GM19452 (cell line): ENCODE measurements around the gene CTCF.
A peak's percentile ranks its signal among the peaks of the same experiment; 100 is the strongest.
"Not testable (repeated sequence)": the region's sequence is repeated elsewhere in the genome, so short reads cannot be mapped to it uniquely, and the experiment has no call there.

ENCODE experiments used
- ATAC-seq: cut with Tn5 transposase; IDR thresholded peaks from one replicate; pipeline ENCODE4 v1.9.1; 2021; ENCODE audit not compliant: unreplicated experiment

Gene CTCF

GRCh38 chr16:67533024-67533560, 29.2 kb upstream of the CTCF start:
- no peak for ATAC-seq

GRCh38 chr16:67533987-67534386, 28.3 kb upstream of the CTCF start:
- ATAC-seq: not testable (repeated sequence)

GRCh38 chr16:67534431-67534830, 27.9 kb upstream of the CTCF start:
- no peak for ATAC-seq

- no peak for ATAC-seq
These were observed 27.1 kb upstream of the CTCF start for GRCh38 chr16:67535201-67535600.

GRCh38 chr16:67537270-67537635, 25.1 kb upstream of the CTCF start:
- ATAC-seq: peak; percentile 47

- no peak for ATAC-seq
These were observed 24.4 kb upstream of the CTCF start for GRCh38 chr16:67537636-67538591.

GRCh38 chr16:67538666-67539101, 23.6 kb upstream of the CTCF start:
- ATAC-seq: no peak

GRCh38 chr16:67539271-67539670, 23.1 kb upstream of the CTCF start:
- ATAC-seq: no peak

GRCh38 chr16:67539691-67540635, 22.4 kb upstream of the CTCF start:
- ATAC-seq: no peak

GRCh38 chr16:67540756-67541155, 21.6 kb upstream of the CTCF start:
- no peak for ATAC-seq

GRCh38 chr16:67541391-67542263, 20.7 kb upstream of the CTCF start:
- no peak for ATAC-seq

- ATAC-seq: no peak
These were observed 19.9 kb upstream of the CTCF start for GRCh38 chr16:67542464-67542863.

GRCh38 chr16:67543036-67543435, 19.3 kb upstream of the CTCF start:
- ATAC-seq: no peak

- no peak for ATAC-seq
These were observed 18.7 kb upstream of the CTCF start for GRCh38 chr16:67543582-67543981.

GRCh38 chr16:67544329-67544841, 17.9 kb upstream of the CTCF start:
- ATAC-seq: no peak

- no peak for ATAC-seq
These were observed 17.3 kb upstream of the CTCF start for GRCh38 chr16:67544844-67545664.

GRCh38 chr16:67545665-67546024, 16.7 kb upstream of the CTCF start:
- ATAC-seq: no peak

GRCh38 chr16:67546091-67546501, 16.2 kb upstream of the CTCF start:
- ATAC-seq: no peak

GRCh38 chr16:67546761-67547422, 15.4 kb upstream of the CTCF start:
- ATAC-seq: no peak
